A549 (cell line): Measurements from ENCODE around the gene ZSCAN12. TPM values are rescaled to one million over a fixed set of nuclear protein-coding genes. Genes with fewer than 3 reads are reported as not detected.

Experiments used
- ATAC-seq, 2 experiments: fragments of 200-7000 bp in 1 of 2; fragments of >200 bp in 1 of 2; cut with Nextera tagmentation in 1 of 2; cut with Tn5 transposase in 1 of 2; 3 replicates each; pipeline versions ENCODE4 v1.8.0 to v1.9.1; 2018 to 2020; ENCODE audit warnings: mild to moderate bottlenecking in 1 of 2, moderate library complexity in 1 of 2
- CTCF ChIA-PET: fragments of 300-600 bp; sonication (Branson Sonifier 250); formaldehyde crosslinking; extraction: SDS; loops from one replicate; lab custom pipeline; 2021; ENCODE audit warnings: antibody characterized with exemption, inconsistent platforms; lab: Yijun Ruan, JAX
- POLR2A ChIA-PET: fragments of 350-600 bp; formaldehyde crosslinking; extraction: SDS; loops from one replicate; lab custom pipeline; 2021; ENCODE audit warnings: antibody characterized with exemption, inconsistent platforms; lab: Yijun Ruan, JAX
- DNase-seq, 2 experiments: peaks; one replicate each; pipeline versions ENCODE4 v3.0.0 to v3.0.0-alpha.2; 2011 to 2016; ENCODE audit warnings: low read depth in 1 of 2, low spot score in 1 of 2
- FAIRE-seq: peaks from 2 replicates; lab custom pipeline; 2011; peaks lifted over from hg19 to GRCh38; lab: Jason Lieb, UNC
- H3K27ac ChIP-seq, 2 experiments: fragments of >200 bp; sonication (Bioruptor Twin); formaldehyde crosslinking; 3 replicates each; pipeline ENCODE4 v1.5.1; 2016 to 2017
- H3K4me1 ChIP-seq: fragments of >200 bp; sonication (Bioruptor Twin); formaldehyde crosslinking; 3 replicates; pipeline ENCODE4 v1.6.1; 2016
- H3K4me2 ChIP-seq: fragments of >200 bp; sonication (Bioruptor Twin); formaldehyde crosslinking; 3 replicates; pipeline ENCODE4 v1.6.1; 2016
- H3K4me3 ChIP-seq: fragments of >200 bp; sonication (Bioruptor Twin); formaldehyde crosslinking; 3 replicates; pipeline ENCODE4 v1.5.1; 2016
- H3K9me3 ChIP-seq: fragments of >200 bp; sonication (Bioruptor Twin); formaldehyde crosslinking; 3 replicates; pipeline ENCODE4 v1.6.1; 2016
- CHD4 ChIP-seq: fragments of 200-600 bp; sonication (generic); IDR thresholded peaks from 2 replicates; pipeline ENCODE4 v1.6.1; 2016; ENCODE audit warnings: antibody characterized with exemption, mild to moderate bottlenecking, borderline replicate concordance
- EHF ChIP-seq: fragments of 250-450 bp; sonication (Bioruptor Pico); IDR thresholded peaks from 2 replicates; pipeline ENCODE4 v1.5.0; 2020; ENCODE audit warnings: mild to moderate bottlenecking
- FOSB ChIP-seq: fragments of 250-450 bp; sonication (Bioruptor Pico); IDR thresholded peaks from 2 replicates; pipeline ENCODE4 v1.5.0; 2020; ENCODE audit warnings: mild to moderate bottlenecking, moderate library complexity
- FOSL2 ChIP-seq, 2 experiments: fragments of 450-650 bp in 1 of 2; fragments of >200 bp in 1 of 2; sonication (Bioruptor Twin) in 1 of 2; formaldehyde crosslinking; IDR thresholded peaks; 2 replicates each; pipeline versions ENCODE4 v1.5.0 to v1.6.1; 2016 to 2020; ENCODE audit warnings: mild to moderate bottlenecking in 1 of 2, moderate library complexity in 1 of 2
- FOXS1 ChIP-seq: fragments of 250-450 bp; sonication (Bioruptor Pico); IDR thresholded peaks from 2 replicates; pipeline ENCODE4 v1.5.0; 2020; ENCODE audit warnings: mild to moderate bottlenecking, moderate library complexity
- HDAC2 ChIP-seq: fragments of 200-600 bp; sonication (generic); IDR thresholded peaks from 2 replicates; pipeline ENCODE4 v1.6.1; 2016
- HOXA7 ChIP-seq: fragments of 250-450 bp; sonication (Bioruptor Pico); IDR thresholded peaks from 2 replicates; pipeline ENCODE4 v1.5.0; 2020; ENCODE audit warnings: mild to moderate bottlenecking, moderate library complexity
- JUN ChIP-seq, 2 experiments: fragments of >200 bp; sonication (Bioruptor Twin); formaldehyde crosslinking; IDR thresholded peaks; 2 replicates in 1 of 2; 3 replicates in 1 of 2; pipeline ENCODE4 v1.6.1; 2016 to 2017
- MAZ ChIP-seq: fragments of 150-350 bp; IDR thresholded peaks from 2 replicates; pipeline ENCODE4 v1.6.1; 2014; ENCODE audit warnings: antibody characterized with exemption, low read depth, low read length, borderline replicate concordance
- NPAS2 ChIP-seq: fragments of 250-450 bp; sonication (Bioruptor Pico); IDR thresholded peaks from 2 replicates; pipeline ENCODE4 v1.8.0; 2022; ENCODE audit warnings: mild to moderate bottlenecking, moderate library complexity, borderline replicate concordance
- NR3C1 ChIP-seq: fragments of >200 bp; sonication (Bioruptor Twin); formaldehyde crosslinking; IDR thresholded peaks from 3 replicates; pipeline ENCODE4 v1.6.1; 2017
- POLR2A ChIP-seq: IDR thresholded peaks from 2 replicates; pipeline ENCODE4 v1.6.1; 2012; ENCODE audit warnings: mild to moderate bottlenecking, low read length
- RAD21 ChIP-seq, 2 experiments: fragments of >200 bp in 1 of 2; sonication (Bioruptor Twin) in 1 of 2; formaldehyde crosslinking in 1 of 2; IDR thresholded peaks in 1 of 2; conservative IDR thresholded peaks in 1 of 2; 2 replicates in 1 of 2; 3 replicates in 1 of 2; pipeline ENCODE4 v1.6.1; 2012 to 2018; ENCODE audit warnings: inconsistent platforms in 1 of 2
- RCOR1 ChIP-seq: fragments of 150-350 bp; IDR thresholded peaks from 2 replicates; pipeline ENCODE4 v1.6.1; 2014; ENCODE audit warnings: antibody characterized with exemption, low read length, low read depth
- RFX5 ChIP-seq: fragments of 450-650 bp; IDR thresholded peaks from 2 replicates; pipeline ENCODE4 v1.7.1; 2014; ENCODE audit warnings: antibody characterized with exemption, mild to moderate bottlenecking, moderate library complexity
- SREBF2 ChIP-seq: fragments of 450-650 bp; IDR thresholded peaks from 2 replicates; pipeline ENCODE4 v1.6.1; 2014; ENCODE audit warnings: mild to moderate bottlenecking, moderate library complexity
- ZC3H11A ChIP-seq: fragments of 450-650 bp; IDR thresholded peaks from 2 replicates; pipeline ENCODE4 v1.6.1; 2014; ENCODE audit warnings: antibody characterized with exemption, mild to moderate bottlenecking
- ZFP36 ChIP-seq: fragments of 450-650 bp; IDR thresholded peaks from 2 replicates; pipeline ENCODE4 v1.6.1; 2014; ENCODE audit warnings: borderline replicate concordance; ENCODE audit not compliant: partially characterized antibody
- ZNF302 ChIP-seq: fragments of 250-450 bp; sonication (Bioruptor Pico); IDR thresholded peaks from 2 replicates; pipeline ENCODE4 v1.9.0; 2021; ENCODE audit warnings: inconsistent platforms, mild to moderate bottlenecking, moderate library complexity
- WGBS: methylation state at CpG from one replicate; pipeline ENCODE4 v1.1.6; 2017; ENCODE audit errors: missing lambda C conversion rate; 5-methylcytosine and 5-hydroxymethylcytosine counted together
- polyA plus RNA-seq, 4 experiments: library from polyadenylated mRNA; depleted of rRNA in 3 of 4; stranded (reverse); fragments of >200 nt; fragmentation: RNase III in 1 of 4; extraction: RNeasy Plus Mini Kit Qiagen cat#74134 plus additional on column Dnase treatment in 1 of 4; gene quantifications; 2 replicates in 3 of 4; 3 replicates in 1 of 4; pipeline ENCODE4 v1.2.3, GENCODE V29; 2011 to 2017
- TF ChIP-seq, protein P1 (sequence below): IDR thresholded peaks from 2 replicates; pipeline ENCODE4 v1.6.1; 2012
- TF ChIP-seq, protein P2 (sequence below): fragments of 250-450 bp; sonication (Bioruptor Pico); IDR thresholded peaks from 2 replicates; pipeline ENCODE4 v1.5.0; 2021; ENCODE audit warnings: mild to moderate bottlenecking, moderate library complexity, borderline replicate concordance
- TF ChIP-seq, protein P3 (sequence below): fragments of >200 bp; sonication (Bioruptor Twin); formaldehyde crosslinking; IDR thresholded peaks from 3 replicates; pipeline ENCODE4 v1.6.1; 2016

The ZSCAN12 gene
- polyA plus RNA-seq, 2 of the 4 experiments (the other 2 are of a cell fraction) = 1.9 to 3.3 TPM

DNA sequence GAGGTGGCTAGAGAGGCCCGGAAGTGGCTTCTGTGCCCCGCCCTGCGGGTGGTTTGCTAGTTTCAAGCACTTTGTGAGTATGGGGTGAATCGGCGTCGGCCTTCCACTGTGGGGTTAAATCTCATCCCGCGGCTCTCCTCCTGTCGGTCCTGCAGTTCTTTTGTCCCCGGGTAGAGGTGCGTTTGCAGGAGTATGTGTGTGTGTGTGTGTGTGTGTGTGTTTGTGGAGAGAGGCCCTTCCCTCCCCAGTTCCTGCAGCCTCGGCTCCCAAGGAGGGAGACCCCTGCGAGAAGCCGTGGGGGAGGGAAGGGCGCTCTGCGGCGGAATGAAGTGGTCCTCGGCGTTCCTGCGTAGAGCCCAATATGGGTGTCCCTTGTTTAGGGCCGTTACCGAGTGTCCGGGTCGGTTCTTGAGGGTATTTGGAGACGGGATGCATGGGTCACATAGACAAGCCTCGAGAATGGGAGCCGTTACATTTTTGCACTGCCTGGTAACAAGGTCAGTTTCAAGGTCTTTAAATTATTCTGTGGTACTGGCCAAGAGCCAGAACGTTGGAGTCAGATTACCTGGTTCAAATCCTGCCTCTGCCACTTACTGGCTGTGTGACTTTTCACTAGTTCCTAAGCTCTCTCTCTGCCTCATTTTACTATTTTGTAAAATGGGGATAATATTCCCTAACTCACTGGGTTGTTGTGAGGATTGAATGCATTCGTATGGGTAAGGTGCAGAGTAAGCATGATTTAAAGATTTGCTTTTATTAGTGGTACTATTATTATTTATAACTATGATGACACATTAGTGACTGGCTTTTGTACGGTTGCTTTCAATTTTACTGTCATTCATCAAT, 49.4 kb downstream of the ZSCAN12 start, which contains the start of gene ZKSCAN3:
ZKSCAN3 (plus strand) TSS at position 56 of the 846 bp plus-strand sequence. CDS start 9,640 bp downstream, outside the sequence.
- no peaks in the 10 kb centered on the region for H3K9me3 ChIP-seq
- 0 out of 3 replicates have a peak, but pooled peaks cover 13% of the 10 kb centered on the region for H3K4me1 ChIP-seq
- ChIA-PET POLR2A (interaction anchor here (0.7 to 1.2 kb wide), 3 partner anchors 14 to 83 kb away, joined by 4 to 10 read pairs (median 6); partner anchors contain the start of genes ZSCAN26 and ZSCAN31), CTCF (no interaction called here)
- peak within 1 kb of the TSS; percentile 78 to 90 for H3K27ac ChIP-seq
- FAIRE-seq (no peak), ATAC-seq (peak; percentile 98 to 99), DNase-seq (peak; percentile 70 to 75)
- peak within 1 kb of the TSS; percentile 75 for H3K4me3 ChIP-seq
- H3K4me2 ChIP-seq = peak within 1 kb of the TSS; percentile 86
- TF ChIP-seq, protein P1, sequence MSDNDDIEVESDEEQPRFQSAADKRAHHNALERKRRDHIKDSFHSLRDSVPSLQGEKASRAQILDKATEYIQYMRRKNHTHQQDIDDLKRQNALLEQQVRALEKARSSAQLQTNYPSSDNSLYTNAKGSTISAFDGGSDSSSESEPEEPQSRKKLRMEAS = peak; percentile 39; the same call in 1 of the 2 replicates
- TF ChIP-seq RAD21 (conservative IDR thresholded peaks at IDR 0.05 in 1 of 2, IDR thresholded peaks at IDR 0.05 in 1 of 2) (no peak), HDAC2 (no peak), CHD4 (no peak), JUN (IDR thresholded peaks at IDR 0.05) (peak; percentile 38 to 77; a peak in 2 of 5 replicates), HOXA7 (CRISPR knock-in tag) (no peak), ZNF302 (CRISPR knock-in tag) (no peak), RFX5 (no peak), EHF (CRISPR knock-in tag) (no peak), FOXS1 (CRISPR knock-in tag) (no peak), FOSL2 (IDR thresholded peaks at IDR 0.05) (no peak), FOSL2 (CRISPR knock-in tag; IDR thresholded peaks at IDR 0.05) (no peak), POLR2A (peak; percentile 68), NPAS2 (CRISPR knock-in tag) (no peak), RCOR1 (no peak), SREBF2 (no peak), ZC3H11A (no peak), MAZ (no peak)
- TF ChIP-seq, protein P2, sequence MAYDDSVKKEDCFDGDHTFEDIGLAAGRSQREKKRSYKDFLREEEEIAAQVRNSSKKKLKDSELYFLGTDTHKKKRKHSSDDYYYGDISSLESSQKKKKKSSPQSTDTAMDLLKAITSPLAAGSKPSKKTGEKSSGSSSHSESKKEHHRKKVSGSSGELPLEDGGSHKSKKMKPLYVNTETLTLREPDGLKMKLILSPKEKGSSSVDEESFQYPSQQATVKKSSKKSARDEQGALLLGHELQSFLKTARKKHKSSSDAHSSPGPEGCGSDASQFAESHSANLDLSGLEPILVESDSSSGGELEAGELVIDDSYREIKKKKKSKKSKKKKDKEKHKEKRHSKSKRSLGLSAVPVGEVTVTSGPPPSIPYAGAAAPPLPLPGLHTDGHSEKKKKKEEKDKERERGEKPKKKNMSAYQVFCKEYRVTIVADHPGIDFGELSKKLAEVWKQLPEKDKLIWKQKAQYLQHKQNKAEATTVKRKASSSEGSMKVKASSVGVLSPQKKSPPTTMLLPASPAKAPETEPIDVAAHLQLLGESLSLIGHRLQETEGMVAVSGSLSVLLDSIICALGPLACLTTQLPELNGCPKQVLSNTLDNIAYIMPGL (CRISPR knock-in tag) = no peak
- TF ChIP-seq, protein P3, sequence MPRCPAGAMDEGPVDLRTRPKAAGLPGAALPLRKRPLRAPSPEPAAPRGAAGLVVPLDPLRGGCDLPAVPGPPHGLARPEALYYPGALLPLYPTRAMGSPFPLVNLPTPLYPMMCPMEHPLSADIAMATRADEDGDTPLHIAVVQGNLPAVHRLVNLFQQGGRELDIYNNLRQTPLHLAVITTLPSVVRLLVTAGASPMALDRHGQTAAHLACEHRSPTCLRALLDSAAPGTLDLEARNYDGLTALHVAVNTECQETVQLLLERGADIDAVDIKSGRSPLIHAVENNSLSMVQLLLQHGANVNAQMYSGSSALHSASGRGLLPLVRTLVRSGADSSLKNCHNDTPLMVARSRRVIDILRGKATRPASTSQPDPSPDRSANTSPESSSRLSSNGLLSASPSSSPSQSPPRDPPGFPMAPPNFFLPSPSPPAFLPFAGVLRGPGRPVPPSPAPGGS = 0 out of 3 replicates have a peak, but pooled peaks have one; percentile 65
- WGBS = 1% methylated on average over 22 of the region's 30 CpGs

DNA sequence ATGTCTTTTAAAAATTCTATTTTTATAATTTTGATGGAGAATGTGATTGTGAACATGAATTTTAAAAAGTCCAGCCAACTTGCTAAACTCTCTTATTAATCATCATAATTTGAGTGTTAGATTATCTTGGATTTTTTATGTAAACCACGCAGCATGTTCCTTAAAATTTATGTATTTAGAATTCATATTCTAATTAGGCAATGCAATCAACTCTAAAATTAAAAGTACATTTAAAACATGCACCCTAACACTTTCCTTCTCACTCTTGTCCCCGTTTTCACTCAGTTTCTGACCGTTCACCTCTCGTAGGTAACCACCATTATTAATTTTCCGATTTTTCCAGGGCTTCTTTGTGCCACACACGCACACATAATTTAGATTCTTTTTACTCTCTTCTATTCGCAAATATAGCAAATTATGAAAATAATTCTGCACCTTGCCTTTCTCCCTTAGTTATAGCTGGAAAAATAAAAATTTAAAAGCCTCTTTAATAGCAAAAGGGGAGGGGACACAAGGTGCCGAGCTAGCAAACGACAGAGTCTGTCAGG, 50.1 kb downstream of the ZSCAN12 start:
- ATAC-seq = peak in 1 of 2 experiments; percentile 28; a peak in 3 of 6 replicates
- CTCF ChIA-PET = no interaction called here

More for the DNA sequence above, 50.1 kb downstream of the ZSCAN12 start:
- TF ChIP-seq, protein P1 = no peak
- TF ChIP-seq RCOR1 = no peak
- TF ChIP-seq NR3C1 = no peak
- TF ChIP-seq FOSB (CRISPR knock-in tag) = no peak
- no peak for TF ChIP-seq ZFP36
- DNase-seq (no peak), FAIRE-seq (no peak)
- Histone ChIP-seq H3K27ac (peak overlapping the region; percentile 78 to 90), H3K4me1 (0 out of 3 replicates have a peak, but pooled peaks cover 8% of the 10 kb centered on the region), H3K4me3 (peak overlapping the region; percentile 75), H3K4me2 (peak overlapping the region; percentile 77), H3K9me3 (no peaks in the 10 kb centered on the region)
- 2% methylated on average over 9 of the region's 9 CpGs for WGBS
- POLR2A ChIA-PET = interaction anchor here (0.7 to 1.2 kb wide), 3 partner anchors 14 to 82 kb away, joined by 4 to 10 read pairs (median 6); partner anchors contain the start of genes ZSCAN26 and ZSCAN31
